Measurements from ENCODE around the gene RPL35. TPM values are rescaled to one million over a fixed set of nuclear protein-coding genes. Genes with fewer than 3 reads are reported as not detected.
"Not testable (repeated sequence)": the region's sequence is repeated elsewhere in the genome, so short reads cannot be mapped to it uniquely, and the experiment has no call there.

The RPL35 gene
- polyA plus RNA-seq, 1 of the 3 experiments (the other 2 are of a cell fraction): 5,348 TPM

GRCh38 chr9:124849801-124850200 is 12.0 kb downstream of the RPL35 start:
- ChIA-PET CTCF (interaction anchor here (7.7 to 33.6 kb wide), 3 partner anchors 14 to 74 kb away, joined by 215 to 1436 read pairs (median 353); partner anchors contain the start of genes NR6A1 and OLFML2A), POLR2A (no interaction called here)
- Histone ChIP-seq H3K4me3 (ENCODE audit: low read depth in 2 of 2, low read length in 1 of 2) (no peak overlapping the region), H3K27me3 (ENCODE audit: insufficient read depth) (no peaks in the 10 kb centered on the region), H3K79me2 (ENCODE audit: insufficient read depth) (no peaks in the 10 kb centered on the region), H3K9ac (no peak overlapping the region), H3F3A (replicated peaks; ENCODE audit: insufficient read depth) (peaks cover 3% of the 10 kb centered on the region), H3K9me2 (no peaks in the 10 kb centered on the region), H3K9me3 (no peaks in the 10 kb centered on the region), H2AFZ (ENCODE audit: low read depth) (no peak overlapping the region), H4K20me1 (ENCODE audit: insufficient read depth) (no peaks in the 10 kb centered on the region), H3K27ac (ENCODE audit: low read depth in 2 of 2, low read length in 1 of 2) (no peak overlapping the region), H3K4me1 (ENCODE audit: control insufficient read depth in 1 of 2, insufficient read depth in 2 of 2, low read depth in 1 of 2, low read length in 1 of 2) (peaks cover 0 to 4% of the 10 kb centered on the region in 2 experiments; a peak in 1 of 4 replicates), H3K36me3 (replicated peaks in 1 of 2; ENCODE audit: control insufficient read depth in 1 of 2, insufficient read depth in 2 of 2, low read length in 1 of 2) (no peaks in the 10 kb centered on the region), H3K4me2 (no peak overlapping the region)
- WGBS (ENCODE audit: low lambda C conversion rate): 49% methylated on average over 10 of the region's 10 CpGs
- TF ChIP-seq FOXM1 (IDR thresholded peaks at IDR 0.05; ENCODE audit: low read depth) (no peak), POLR2AphosphoS5 (IDR thresholded peaks at IDR 0.05; ENCODE audit: low read depth, low read length) (no peak), JUND (IDR thresholded peaks at IDR 0.05) (no peak), GABPA (IDR thresholded peaks at IDR 0.05; ENCODE audit: low read depth) (no peak), RCOR1 (IDR thresholded peaks at IDR 0.05; ENCODE audit: low read length) (no peak), NRF1 (IDR thresholded peaks at IDR 0.05; ENCODE audit: low read depth, low read length) (no peak), GATA2 (CRISPR knock-in tag; IDR thresholded peaks at IDR 0.05) (no peak), FOSL2 (IDR thresholded peaks at IDR 0.05; ENCODE audit: borderline replicate concordance, low read depth) (no peak)
- DNase-seq: no peak

DNA sequence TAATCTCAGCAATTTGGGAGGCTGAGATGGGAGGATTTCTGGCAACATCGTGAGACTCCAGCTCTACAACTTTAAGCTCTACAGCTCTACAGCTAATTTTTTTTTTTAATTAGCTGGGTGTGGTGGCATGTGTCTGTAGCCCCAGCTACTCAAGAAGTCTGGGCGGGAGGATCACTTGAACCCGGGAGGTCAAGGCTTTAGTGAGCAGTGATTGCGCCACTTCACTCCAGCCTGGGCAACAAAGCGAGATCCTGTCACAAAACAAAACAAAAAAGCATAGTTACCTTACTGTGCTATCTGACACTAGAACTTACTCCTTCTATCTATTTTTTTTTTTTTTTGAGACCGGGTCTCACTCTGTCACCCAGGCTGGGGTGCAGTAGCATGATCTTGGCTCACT is 14.8 kb downstream of the RPL35 start:
- DNase-seq: no peak
- ChIA-PET POLR2A (interaction anchor here (0.7 kb wide), 1 partner anchor 8 kb away, joined by 3 read pairs; no protein-coding TSS in a partner anchor), CTCF (interaction anchor here (0.6 to 33.6 kb wide), 3 partner anchors 11 to 135 kb away, joined by 3 to 1436 read pairs (median 353); partner anchors contain the start of genes NR6A1 and OLFML2A)
- H3K4me3 ChIP-seq (ENCODE audit: low read depth in 2 of 2, low read length in 1 of 2): no peak overlapping the region
- no peak overlapping the region for H3K4me2 ChIP-seq
- no peaks in the 10 kb centered on the region for H3F3A ChIP-seq (replicated peaks; ENCODE audit: insufficient read depth)
- TF ChIP-seq YY1 (IDR thresholded peaks at IDR 0.05; ENCODE audit: low read depth): no peak
- no peak for TF ChIP-seq ELF1 (IDR thresholded peaks at IDR 0.05)
- TF ChIP-seq JUND (IDR thresholded peaks at IDR 0.05): no peak
- no peak for TF ChIP-seq MXI1 (IDR thresholded peaks at IDR 0.05; ENCODE audit: low read depth, low read length)
- TF ChIP-seq, protein P1, sequence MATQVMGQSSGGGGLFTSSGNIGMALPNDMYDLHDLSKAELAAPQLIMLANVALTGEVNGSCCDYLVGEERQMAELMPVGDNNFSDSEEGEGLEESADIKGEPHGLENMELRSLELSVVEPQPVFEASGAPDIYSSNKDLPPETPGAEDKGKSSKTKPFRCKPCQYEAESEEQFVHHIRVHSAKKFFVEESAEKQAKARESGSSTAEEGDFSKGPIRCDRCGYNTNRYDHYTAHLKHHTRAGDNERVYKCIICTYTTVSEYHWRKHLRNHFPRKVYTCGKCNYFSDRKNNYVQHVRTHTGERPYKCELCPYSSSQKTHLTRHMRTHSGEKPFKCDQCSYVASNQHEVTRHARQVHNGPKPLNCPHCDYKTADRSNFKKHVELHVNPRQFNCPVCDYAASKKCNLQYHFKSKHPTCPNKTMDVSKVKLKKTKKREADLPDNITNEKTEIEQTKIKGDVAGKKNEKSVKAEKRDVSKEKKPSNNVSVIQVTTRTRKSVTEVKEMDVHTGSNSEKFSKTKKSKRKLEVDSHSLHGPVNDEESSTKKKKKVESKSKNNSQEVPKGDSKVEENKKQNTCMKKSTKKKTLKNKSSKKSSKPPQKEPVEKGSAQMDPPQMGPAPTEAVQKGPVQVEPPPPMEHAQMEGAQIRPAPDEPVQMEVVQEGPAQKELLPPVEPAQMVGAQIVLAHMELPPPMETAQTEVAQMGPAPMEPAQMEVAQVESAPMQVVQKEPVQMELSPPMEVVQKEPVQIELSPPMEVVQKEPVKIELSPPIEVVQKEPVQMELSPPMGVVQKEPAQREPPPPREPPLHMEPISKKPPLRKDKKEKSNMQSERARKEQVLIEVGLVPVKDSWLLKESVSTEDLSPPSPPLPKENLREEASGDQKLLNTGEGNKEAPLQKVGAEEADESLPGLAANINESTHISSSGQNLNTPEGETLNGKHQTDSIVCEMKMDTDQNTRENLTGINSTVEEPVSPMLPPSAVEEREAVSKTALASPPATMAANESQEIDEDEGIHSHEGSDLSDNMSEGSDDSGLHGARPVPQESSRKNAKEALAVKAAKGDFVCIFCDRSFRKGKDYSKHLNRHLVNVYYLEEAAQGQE (IDR thresholded peaks at IDR 0.05; ENCODE audit: low read depth, low read length): no peak
- TF ChIP-seq, protein P2, sequence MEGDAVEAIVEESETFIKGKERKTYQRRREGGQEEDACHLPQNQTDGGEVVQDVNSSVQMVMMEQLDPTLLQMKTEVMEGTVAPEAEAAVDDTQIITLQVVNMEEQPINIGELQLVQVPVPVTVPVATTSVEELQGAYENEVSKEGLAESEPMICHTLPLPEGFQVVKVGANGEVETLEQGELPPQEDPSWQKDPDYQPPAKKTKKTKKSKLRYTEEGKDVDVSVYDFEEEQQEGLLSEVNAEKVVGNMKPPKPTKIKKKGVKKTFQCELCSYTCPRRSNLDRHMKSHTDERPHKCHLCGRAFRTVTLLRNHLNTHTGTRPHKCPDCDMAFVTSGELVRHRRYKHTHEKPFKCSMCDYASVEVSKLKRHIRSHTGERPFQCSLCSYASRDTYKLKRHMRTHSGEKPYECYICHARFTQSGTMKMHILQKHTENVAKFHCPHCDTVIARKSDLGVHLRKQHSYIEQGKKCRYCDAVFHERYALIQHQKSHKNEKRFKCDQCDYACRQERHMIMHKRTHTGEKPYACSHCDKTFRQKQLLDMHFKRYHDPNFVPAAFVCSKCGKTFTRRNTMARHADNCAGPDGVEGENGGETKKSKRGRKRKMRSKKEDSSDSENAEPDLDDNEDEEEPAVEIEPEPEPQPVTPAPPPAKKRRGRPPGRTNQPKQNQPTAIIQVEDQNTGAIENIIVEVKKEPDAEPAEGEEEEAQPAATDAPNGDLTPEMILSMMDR (IDR thresholded peaks at IDR 0.05): no peak
- TF ChIP-seq, protein P3, sequence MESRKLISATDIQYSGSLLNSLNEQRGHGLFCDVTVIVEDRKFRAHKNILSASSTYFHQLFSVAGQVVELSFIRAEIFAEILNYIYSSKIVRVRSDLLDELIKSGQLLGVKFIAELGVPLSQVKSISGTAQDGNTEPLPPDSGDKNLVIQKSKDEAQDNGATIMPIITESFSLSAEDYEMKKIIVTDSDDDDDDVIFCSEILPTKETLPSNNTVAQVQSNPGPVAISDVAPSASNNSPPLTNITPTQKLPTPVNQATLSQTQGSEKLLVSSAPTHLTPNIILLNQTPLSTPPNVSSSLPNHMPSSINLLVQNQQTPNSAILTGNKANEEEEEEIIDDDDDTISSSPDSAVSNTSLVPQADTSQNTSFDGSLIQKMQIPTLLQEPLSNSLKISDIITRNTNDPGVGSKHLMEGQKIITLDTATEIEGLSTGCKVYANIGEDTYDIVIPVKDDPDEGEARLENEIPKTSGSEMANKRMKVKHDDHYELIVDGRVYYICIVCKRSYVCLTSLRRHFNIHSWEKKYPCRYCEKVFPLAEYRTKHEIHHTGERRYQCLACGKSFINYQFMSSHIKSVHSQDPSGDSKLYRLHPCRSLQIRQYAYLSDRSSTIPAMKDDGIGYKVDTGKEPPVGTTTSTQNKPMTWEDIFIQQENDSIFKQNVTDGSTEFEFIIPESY (IDR thresholded peaks at IDR 0.05; ENCODE audit: borderline replicate concordance, low read depth): no peak
- TF ChIP-seq FOXM1 (IDR thresholded peaks at IDR 0.05; ENCODE audit: low read depth): no peak
- H3K27me3 ChIP-seq (ENCODE audit: insufficient read depth): no peaks in the 10 kb centered on the region
- no peaks in the 10 kb centered on the region for H3K9me2 ChIP-seq
- no peaks in the 10 kb centered on the region for H4K20me1 ChIP-seq (ENCODE audit: insufficient read depth)
- H2AFZ ChIP-seq (ENCODE audit: low read depth): no peak overlapping the region
- WGBS (ENCODE audit: low lambda C conversion rate): 95% methylated on average over 6 of the region's 6 CpGs
- H3K36me3 ChIP-seq (replicated peaks in 1 of 2; ENCODE audit: control insufficient read depth in 1 of 2, insufficient read depth in 2 of 2, low read length in 1 of 2): no peaks in the 10 kb centered on the region
- no peak overlapping the region for H3K27ac ChIP-seq (ENCODE audit: low read depth in 2 of 2, low read length in 1 of 2)
- no peaks in the 10 kb centered on the region for H3K4me1 ChIP-seq (ENCODE audit: control insufficient read depth in 1 of 2, insufficient read depth in 2 of 2, low read depth in 1 of 2, low read length in 1 of 2)
- H3K9ac ChIP-seq: no peak overlapping the region
- no peaks in the 10 kb centered on the region for H3K79me2 ChIP-seq (ENCODE audit: insufficient read depth)
- no peaks in the 10 kb centered on the region for H3K9me3 ChIP-seq

DNA sequence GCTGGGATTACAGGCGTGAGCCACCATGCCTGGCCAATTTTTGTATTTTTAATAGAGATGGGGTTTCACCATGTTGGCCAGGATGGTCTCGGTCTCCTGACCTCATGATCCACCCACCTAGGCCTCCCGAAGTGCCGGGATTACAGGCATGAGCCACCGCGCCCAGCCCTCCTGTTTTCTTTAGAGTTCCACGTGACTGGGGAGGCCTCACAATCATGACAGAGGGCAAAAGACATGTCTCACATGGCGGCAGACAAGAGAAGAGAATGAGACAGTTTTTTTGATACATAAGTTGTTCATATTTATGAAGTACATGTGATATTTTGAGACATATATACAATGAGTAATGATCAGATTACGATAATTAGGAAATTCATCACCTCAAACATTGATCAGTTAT is 15.3 kb downstream of the RPL35 start:
- H3K9ac ChIP-seq; H3K27me3 ChIP-seq (ENCODE audit: insufficient read depth); H3K27ac ChIP-seq (ENCODE audit: low read depth in 2 of 2, low read length in 1 of 2); DNase-seq; POLR2A ChIA-PET; H2AFZ ChIP-seq (ENCODE audit: low read depth); H3K36me3 ChIP-seq (replicated peaks in 1 of 2; ENCODE audit: control insufficient read depth in 1 of 2, insufficient read depth in 2 of 2, low read length in 1 of 2); H3K9me3 ChIP-seq; H4K20me1 ChIP-seq (ENCODE audit: insufficient read depth); H3K4me1 ChIP-seq (ENCODE audit: control insufficient read depth in 1 of 2, insufficient read depth in 2 of 2, low read depth in 1 of 2, low read length in 1 of 2); H3K79me2 ChIP-seq (ENCODE audit: insufficient read depth); H3F3A ChIP-seq (replicated peaks; ENCODE audit: insufficient read depth); H3K4me2 ChIP-seq; H3K4me3 ChIP-seq (ENCODE audit: low read depth in 2 of 2, low read length in 1 of 2); H3K9me2 ChIP-seq: not testable (repeated sequence)
- CTCF ChIA-PET: interaction anchor here (33.6 kb wide), 1 partner anchor 71 kb away, joined by 1436 read pairs; the partner anchor contains the start of genes NR6A1 and OLFML2A
- 91% methylated on average over 9 of the region's 9 CpGs for WGBS (ENCODE audit: low lambda C conversion rate)

Data from SK-N-SH (cell line).